ENCODE measurements around the gene GNB1.
A peak's percentile ranks its signal among the peaks of the same experiment; 100 is the strongest.
"Not testable (repeated sequence)": the region's sequence is repeated elsewhere in the genome, so short reads cannot be mapped to it uniquely, and the experiment has no call there.

The GNB1 gene

DNA sequence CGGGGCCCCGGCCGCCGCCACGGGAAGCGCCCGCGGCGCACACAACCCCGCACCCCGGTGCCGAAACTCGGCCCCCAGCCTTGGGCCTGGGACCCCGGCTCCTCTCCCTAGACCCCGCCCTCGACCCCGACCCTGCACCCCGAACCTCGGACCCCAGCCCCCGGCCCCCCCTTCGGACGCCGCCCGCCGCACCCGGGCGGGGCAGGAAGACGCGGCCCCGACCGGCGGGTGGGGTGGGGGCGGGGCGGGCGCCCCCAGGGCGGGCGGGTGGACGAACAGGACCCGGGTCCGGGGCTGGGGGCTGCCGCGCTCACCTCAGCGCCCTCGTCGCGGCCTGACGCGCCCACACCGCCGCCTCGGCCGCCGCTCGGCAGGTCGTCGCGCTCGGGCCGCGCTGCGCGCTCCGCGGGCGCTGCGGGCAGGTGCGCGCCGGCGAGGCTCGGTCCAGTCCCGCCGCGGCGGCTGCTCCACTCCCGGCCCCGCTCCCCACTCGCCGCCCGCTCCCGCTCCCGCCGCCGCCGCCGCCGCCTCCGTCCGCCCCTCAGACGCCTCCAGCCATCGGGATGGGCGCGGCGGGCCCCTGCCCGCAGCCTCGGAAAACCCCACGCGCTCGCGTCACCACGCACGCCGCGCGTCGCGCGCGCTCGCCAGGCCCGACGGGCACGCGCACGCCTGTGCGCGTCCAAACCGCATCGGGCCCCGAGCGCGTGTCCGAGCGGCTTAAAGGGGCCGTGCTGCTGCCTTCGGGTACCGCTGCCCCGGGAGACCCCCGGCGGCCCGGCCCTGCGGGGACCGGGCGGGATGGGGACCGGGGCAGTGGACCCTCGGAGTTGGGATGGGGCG, at the start of gene GNB1:
Gene GNB1, minus strand, starts transcription at position 582 of the 843 bp plus-strand sequence. CDS start 65,634 bp downstream, outside the sequence.
- DNase-seq = peak; percentile 30

DNA sequence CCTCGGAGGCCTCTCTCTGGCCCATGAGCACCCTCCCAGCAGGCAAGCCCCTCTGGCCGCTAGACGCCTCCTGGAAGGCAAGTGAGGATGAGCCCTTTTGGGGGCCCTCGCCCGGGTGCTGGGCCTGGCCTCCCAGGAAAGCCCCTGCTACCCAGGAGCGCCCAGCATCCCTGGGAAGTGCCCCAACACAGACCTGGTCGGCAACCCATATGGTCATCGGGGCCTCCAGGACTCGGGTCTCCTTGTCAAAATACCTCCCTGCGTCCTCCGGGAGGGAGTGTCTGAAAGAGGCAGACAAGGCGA, 49.2 kb upstream of the GNB1 start:
- DNase-seq = no peak

DNA sequence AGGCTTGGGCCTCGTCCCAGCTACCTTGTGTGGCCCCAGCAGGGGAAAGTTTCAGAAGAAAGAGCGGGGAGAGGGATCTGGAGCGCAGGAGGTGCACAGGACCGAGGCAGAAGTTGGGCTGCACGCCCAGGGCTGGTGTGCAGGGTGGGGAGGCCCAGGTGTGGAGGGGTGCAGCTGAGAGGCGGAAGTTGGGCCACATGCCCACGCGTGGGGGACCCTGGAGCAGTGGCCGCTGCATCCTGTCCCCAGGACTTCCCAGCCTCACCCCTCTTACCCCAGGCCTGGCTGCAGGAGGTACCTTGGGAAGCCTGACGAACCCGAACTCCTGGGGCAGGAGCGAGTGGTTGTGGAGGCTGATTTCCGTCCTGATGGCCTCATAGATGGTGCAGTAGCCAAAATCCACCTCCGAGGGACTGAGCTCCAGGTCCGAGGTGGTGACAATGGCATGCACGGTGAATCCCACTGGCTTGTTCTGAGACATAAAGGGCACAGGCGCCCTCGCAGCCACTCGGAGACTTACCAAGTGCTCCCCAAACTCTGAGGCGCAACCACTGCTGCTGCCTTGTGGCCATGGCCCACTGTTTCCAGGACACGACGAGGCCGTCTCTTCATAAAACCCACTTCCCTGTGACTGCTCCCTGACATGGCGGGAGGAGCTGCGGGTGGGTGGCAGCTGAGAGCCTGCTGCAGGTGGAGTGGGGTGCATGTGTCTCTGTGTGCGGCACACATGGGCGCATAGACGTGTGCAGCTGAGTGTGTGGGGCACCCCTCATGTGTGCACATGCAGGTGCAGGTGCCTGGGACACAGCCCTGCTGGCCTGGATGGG, 48.6 kb upstream of the GNB1 start:
- DNase-seq = no peak

DNA sequence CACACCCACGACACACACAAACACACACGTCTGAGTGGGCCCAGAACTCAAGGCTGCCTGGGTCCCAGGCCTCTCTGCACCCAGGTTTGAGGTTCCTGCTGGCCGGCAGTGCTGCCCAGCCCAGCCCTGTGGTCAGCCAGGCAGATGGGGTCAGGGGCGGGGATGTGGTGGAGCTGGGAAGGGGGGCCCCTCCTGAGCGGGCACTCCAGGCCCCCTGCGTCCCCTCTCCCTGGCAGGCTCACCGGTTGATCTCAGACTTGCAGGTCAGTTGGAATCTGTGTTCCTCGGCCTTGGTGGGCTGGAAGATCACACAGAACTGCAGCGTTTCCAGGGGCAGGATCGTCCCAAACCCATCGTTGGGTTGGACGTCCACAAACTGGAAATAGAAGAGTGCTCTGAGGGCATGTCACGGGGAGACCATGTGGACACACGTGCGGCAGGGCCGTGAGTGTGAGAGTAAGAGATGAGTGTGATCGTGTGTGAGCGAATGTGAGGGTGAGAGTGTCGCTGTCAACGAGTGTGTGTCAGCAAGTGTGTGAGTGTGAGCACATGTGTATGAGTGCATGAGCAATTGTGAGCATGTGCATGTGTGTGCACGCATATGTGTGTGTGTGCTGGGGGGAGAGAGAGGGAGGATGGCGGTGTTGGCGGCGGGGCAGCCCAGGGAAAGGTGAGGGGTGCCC, 47.9 kb upstream of the GNB1 start:
- DNase-seq = no peak

DNA sequence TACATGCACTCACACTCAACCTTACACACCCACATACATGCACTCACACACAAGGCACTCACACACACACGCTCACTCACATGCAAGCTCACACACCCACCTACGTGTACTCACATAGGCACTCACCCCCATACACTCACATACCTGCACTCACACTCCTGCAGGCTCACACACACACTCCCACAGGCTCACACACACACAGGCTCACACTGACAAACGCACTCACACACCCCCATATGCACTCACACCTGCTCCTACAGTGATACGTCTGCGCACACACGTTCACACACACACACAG, 47.3 kb upstream of the GNB1 start:
- no peak for DNase-seq

DNA sequence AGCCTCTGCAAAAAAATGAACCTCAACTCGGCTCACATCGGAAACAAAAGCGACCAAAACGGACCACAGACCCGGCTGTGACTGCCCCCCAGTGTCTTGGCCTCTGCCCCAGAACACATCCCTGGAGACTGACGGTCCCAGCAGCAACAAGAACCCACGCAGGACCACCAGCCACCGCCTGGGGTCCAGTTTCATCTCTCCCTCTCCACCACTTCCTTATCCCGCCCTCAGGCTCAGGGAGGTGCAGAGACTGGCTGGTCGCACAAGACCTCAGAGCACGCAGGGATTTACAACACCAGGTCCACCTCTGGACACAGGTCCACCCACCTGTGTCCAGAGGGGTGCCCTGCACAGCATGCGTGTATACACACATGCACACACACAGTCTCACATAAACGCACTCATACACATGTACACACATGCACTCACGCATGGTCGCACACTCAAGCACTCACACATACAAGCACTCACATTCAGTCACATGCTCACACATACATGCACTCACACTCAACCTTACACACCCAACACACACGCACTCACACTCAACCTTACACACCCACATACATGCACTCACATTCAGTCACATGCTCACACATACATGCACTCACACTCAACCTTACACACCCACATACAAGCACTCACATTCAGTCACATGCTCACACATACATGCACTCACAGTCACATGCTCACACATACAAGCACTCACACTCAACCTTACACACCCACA, 46.8 kb upstream of the GNB1 start:
- no peak for DNase-seq

DNA sequence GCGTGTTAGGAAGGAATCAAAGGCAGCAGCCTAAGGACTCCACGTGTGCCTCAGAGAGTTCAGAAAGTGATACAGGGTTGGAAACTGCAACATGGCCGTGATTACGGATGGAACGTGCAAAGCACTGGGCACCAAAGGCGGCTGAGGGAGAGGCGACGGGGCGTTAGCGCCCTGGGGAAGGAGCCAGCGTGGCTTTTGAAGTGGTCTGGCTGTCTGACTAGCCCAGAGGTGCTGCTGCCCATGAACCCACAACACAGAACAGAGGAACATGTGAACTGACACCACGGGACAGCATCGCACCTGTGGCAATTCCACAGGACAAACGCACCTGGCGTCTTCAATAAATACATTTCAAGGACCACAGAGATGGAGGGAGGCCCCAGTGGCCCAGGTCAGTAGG, 46.2 kb upstream of the GNB1 start:
- no peak for DNase-seq

DNA sequence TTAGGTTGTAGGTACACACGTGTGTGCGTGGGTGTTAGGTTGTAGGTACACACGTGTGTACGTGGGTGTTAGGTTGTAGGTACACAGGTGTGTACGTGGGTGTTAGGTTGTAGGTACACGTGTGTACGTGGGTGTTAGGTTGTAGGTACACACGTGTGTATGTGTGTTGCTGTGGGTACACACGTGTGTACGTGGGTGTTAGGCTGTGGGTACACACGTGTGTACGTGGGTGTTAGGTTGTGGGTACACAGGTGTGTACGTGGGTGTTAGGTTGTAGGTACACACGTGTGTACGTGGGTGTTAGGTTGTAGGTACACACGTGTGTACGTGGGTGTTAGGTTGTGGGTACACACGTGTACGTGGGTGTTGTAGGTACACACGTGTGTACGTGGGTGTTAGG, 44.0 kb upstream of the GNB1 start:
- DNase-seq = not testable (repeated sequence)

DNA sequence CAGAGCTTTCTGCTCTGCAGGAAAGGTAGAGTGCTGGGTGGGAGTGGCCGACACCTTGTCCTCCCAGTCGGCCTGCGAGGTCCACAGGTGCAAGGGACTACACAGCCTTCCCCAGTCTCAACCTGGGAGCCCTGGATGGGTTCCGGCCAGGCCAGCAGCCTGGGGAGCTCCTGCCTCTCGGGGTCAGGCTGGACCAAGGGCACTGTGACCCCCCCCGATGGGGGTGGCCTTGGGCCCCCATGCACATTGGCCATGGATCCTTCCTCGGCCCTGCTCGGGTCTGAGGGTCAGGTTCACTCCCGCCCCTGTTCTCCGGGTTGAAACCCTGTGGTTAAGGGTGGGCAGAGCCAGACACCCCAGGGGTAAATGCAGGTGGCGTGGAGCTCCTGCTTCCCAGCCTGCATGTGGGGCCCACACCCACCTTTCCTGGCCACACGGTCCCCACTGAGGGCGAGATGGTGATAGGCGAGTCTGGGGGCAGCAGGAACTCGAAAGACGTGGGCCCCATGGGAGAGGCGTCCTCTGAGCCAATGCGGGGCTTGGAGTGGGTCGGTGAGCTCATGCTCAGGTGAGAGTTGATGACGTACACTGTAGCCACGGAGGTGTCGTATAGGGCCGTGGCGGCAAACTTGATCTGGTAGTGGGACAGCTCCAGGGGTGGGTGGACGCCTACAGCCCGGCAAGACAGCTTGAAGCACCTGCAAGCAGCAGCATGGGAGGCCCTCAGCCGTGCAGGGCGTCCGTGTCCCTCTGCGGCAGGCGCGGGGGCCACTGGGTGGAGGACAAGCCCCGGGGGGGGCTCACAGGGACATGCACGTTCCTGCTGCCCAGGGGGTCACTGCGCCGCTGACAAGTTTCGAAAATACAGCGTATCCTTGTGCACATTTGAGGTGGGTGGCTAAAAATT, 39.0 kb upstream of the GNB1 start:
- DNase-seq = no peak

DNA sequence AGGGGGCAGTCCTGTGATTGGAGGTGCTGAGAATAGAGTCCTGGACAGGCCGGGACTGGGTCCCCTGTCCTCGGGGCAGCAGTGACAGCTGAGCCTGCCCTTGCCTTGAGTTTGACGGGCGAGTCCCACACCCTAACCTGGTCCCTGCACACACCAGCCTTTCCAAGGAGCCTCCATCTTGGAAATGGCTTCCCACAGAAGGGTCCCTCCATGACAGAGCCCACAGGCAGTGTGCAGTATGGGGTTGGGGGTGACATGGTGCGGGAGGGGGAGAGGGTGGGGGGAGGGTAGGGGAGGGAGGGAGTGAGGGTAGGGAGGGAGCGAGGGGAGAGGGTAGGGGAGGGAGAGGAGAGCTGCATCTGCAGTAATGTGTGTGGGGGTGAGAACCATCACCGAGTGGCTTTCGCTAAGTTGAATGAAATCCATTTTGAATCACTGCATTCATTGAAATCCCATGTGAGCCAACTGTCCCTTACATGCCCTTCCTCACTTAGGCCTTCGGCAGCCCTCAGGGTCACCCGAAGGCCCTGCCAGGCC, 38.3 kb upstream of the GNB1 start:
- DNase-seq = no peak

DNA sequence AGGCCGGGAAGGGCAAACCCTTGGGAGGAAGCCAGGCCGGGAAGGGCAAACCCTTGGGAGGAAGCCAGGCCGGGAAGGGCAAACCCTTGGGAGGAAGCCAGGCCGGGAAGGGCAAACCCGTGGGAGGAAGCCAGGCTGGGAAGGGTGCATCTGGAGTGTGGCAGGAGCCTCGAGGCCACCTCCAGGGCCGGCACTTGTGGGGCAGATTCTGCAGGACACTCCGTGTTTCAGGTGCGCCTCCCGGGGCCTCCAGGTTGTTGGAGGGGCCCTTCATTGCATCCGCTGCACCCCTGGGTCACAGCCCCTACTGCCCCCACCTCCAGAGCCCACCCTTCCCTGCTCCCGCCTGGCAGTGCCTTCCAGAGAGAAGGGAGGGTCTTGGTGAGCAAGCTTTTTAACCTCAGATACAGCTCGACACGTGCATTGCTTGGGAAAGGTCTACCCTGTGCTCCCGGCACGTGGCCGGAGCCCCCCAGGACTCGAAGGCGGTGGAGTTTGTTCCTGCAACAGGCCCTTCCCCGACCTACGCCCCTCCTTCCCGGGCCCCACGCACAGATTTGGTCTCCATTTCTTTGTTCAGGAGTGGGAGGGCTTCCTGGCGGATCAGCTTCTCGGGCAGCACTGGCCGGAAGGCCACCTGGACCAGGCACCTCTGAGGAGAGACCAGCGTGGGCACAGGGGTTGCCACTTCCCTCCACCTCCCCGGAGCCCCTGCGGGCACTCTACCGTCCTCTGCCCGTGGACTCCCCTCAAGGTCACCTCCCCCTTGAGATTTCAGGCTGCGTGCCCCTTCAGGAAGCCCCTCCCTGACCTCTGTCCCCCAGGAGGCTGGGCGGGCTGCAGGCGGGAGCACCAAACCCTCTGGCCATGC, 37.6 kb upstream of the GNB1 start:
- DNase-seq = no peak

DNA sequence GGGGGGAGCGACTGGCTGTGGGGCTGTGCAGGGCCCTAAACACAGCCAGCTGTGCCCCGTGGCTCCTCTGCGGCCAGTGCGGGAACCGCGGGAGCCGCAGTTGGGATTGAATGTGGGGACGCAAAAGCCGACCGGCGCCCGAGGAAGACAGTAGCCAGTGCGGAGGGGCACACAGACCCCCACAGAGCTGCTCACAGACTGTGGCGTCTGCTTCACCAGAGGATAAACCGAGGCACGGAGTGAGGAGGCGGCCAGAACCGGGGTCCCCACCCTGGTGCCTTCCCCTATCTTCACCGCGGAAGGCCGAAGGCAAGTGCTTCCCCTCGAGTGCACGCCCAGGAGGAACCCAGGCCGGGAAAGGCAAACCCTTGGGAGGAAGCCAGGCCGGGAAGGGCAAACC, 36.9 kb upstream of the GNB1 start:
- no peak for DNase-seq

DNA sequence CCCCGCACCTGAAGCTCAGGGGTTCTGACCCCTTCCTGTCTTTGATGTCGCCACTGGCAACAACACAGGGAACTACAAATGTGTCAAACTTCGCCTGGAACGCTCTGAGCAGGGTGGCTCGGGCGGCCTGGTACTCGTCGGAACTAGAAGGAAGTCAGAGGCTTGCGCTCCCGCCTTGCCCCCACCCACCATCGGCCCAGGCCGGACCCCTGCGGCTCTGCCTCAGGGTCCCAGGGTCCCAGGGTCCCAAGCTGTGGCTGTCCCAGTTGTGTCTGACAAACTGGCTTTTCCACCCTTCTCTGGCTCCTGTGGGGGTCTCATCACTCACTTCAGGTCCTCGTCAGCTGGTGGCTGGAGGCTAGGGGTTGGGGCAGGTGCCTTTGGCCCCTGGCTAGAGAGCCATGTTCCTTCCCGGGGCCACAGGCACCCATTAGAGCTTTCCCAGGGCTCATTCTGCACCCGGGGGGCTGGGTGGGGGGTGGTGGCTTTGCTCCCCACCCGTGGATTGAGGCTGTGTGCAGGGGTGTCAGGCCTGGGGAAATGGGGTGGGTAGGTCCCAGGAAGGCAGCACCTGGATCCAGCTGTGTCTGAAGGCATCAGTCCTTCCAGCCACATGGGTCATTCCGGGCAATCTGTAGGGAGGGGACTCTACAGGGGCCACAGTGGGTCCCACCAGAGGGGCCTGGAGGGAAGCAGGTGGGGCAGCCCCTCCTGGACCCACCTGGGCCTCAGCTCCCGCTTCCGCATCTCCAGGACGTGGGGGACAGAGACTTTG, 36.2 kb upstream of the GNB1 start:
- DNase-seq = no peak

DNA sequence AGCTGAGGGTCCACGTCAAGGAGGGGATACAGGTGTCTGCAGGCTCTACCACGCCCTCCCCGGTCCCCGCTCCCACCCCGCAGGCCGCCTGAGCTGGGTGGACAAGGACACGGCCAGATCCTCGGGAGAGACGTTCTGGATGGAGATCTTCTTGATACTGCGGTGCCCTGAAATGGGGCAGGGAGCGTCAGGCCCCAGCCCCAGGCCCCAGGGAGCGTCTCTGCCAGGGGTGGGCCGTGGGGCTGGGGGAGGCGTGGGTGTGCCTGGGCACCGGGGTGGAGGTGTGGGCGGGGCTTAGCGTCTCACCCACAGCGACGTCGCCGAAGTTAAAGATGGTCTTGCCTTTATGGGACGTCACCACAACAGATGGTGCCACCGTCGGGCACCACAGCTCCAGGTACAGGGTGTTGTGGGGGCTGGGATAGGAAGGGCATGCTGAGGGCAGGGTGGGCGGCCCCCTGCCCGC, 35.5 kb upstream of the GNB1 start:
- DNase-seq = no peak

DNA sequence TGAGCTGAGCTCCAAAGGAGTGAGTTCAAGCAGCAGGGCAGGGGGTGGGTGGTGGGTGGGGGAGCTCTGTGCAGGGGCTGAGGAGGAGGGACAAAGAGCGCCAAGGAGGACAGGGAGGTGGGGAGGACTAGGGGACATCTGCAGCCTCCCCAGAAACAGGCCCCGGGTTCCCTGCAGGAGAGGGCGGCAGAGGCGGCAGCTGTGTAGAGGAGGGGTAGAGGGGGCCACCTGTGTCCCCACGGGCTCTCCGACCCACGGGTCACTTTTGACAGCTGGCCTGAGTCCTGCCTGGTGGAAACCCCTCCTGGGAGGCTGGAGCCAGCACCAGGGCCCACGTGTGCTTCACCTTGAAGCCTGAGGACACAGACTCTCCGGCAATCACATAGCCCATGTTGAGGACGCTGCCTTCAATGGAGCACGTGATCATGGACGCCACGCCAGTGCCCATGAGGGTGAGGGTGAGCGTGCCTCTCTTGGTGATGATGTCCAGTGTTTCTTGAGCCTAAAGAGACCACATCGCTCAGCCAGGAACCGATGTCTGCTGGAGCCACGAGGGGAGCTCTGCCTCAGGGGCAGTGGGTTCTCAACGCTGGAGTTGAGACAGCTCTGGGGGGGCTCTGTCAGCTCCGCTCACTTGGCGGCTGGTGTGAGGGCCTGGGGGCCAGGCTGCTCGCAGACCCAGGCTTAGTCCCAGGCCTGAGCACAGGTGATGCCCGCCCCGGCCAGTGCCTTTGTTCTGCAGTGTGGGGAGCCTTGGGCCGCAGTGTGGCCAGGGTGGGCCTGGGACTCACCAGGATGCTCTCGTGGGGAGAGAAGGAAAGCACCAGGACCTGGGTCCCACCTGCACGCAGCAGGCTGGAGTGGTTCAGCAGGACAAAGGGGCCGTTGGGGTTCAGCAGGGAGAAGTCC, 34.8 kb upstream of the GNB1 start:
- DNase-seq = no peak

DNA sequence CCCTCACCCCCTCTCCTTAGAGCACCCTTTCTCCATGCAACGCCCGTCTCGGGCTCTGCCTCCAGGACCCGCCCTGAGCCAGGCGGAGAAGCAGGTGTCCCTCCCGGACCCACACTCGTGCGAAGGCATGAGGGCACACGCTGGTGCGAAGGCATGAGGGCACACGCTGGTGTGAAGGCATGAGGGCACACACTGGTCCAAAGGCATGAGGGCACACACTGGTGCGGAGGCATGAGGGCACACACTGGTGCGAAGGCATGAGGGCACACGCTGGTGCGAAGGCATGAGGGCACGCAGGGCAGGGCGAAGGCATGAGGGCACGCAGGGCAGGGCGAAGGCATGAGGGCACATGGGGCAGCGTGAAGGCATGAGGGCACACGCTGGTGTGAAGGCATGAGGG, 34.0 kb upstream of the GNB1 start:
- no peak for DNase-seq

DNA sequence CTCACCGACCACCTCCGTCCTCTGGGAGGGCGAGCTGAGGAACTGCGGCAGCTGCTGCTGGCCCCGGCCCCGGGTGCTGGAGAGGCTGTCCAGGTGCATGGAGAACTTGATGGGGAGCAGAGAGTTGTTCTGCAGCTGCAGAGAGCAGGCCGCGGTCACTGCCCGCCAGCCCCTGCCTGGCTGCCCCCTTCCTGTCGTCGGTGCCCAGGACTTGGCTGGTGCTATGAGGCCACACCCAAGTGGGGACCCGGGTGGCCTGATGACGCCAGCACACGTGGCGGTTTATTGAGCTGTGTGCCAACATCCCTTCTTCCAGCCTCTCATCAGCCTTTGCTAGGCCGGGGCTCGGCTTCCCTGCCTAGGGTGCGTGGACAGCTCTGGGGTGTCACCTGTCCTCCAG, 33.5 kb upstream of the GNB1 start:
- DNase-seq = no peak

DNA sequence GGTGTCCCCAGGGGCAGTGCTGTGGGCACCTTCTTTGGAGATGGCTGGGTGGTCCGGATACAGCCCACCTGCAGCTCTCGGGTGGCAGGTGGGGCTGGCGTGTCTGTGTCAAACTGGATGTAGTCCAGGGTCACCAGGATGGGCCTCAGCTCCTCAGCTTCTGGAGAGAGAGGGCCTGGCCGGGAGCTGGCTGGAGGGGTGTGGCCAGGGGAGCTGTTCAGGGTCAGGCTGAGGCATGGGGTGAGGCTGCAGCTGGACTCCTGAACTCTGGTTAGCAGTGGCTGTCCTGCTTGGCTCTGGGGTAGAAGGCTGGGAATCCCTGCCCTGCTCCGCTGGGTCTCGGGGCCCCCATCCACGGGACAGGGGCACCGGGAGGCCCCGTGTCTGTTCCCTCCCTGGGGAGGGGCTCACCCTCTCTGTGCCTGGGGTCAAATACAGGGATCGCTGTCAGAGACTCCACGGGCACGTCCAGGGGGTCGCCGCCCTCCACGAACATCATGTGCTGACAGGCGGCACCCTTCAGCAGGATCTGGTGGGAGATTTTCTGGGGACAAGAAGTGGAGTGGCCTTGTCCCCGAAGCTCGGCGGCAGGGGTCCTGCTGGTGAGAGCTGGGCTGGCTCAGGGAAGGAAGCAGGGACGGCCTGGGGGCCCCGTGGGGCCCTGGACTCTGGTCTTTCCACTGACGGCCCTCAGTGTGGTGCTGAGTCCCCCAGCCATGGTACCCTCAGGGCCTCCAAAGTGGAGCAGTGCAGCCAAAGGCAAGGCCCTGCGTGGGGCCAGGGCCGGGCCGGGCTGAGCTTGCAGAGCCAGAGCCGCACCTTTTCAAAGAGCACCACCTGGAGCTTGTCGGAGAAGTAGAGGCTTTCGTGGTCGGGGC, 32.3 kb upstream of the GNB1 start:
- no peak for DNase-seq
